Pulmonary artery endothelial cell (primary cell): ENCODE results near the gene ZNF800. TPM values are rescaled to one million over a fixed set of nuclear protein-coding genes. Genes with fewer than 3 reads are reported as not detected.
A peak's percentile ranks its signal among the peaks of the same experiment; 100 is the strongest.
"Not testable (repeated sequence)": the region's sequence is repeated elsewhere in the genome, so short reads cannot be mapped to it uniquely, and the experiment has no call there.

Source experiments
- DNase-seq: peaks from one replicate; pipeline ENCODE4 v3.0.0-alpha.2; 2011; ENCODE audit warnings: low read depth, low spot score
- total RNA-seq: library from RNA; depleted of rRNA; stranded (reverse); fragments of >200 nt; gene quantifications from 2 replicates; pipeline ENCODE4 v1.2.3, GENCODE V29; 2014

ZNF800 gene, protein sequence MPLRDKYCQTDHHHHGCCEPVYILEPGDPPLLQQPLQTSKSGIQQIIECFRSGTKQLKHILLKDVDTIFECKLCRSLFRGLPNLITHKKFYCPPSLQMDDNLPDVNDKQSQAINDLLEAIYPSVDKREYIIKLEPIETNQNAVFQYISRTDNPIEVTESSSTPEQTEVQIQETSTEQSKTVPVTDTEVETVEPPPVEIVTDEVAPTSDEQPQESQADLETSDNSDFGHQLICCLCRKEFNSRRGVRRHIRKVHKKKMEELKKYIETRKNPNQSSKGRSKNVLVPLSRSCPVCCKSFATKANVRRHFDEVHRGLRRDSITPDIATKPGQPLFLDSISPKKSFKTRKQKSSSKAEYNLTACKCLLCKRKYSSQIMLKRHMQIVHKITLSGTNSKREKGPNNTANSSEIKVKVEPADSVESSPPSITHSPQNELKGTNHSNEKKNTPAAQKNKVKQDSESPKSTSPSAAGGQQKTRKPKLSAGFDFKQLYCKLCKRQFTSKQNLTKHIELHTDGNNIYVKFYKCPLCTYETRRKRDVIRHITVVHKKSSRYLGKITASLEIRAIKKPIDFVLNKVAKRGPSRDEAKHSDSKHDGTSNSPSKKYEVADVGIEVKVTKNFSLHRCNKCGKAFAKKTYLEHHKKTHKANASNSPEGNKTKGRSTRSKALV
- total RNA-seq: 9.6 and 13.4 TPM in 2 replicates

DNA sequence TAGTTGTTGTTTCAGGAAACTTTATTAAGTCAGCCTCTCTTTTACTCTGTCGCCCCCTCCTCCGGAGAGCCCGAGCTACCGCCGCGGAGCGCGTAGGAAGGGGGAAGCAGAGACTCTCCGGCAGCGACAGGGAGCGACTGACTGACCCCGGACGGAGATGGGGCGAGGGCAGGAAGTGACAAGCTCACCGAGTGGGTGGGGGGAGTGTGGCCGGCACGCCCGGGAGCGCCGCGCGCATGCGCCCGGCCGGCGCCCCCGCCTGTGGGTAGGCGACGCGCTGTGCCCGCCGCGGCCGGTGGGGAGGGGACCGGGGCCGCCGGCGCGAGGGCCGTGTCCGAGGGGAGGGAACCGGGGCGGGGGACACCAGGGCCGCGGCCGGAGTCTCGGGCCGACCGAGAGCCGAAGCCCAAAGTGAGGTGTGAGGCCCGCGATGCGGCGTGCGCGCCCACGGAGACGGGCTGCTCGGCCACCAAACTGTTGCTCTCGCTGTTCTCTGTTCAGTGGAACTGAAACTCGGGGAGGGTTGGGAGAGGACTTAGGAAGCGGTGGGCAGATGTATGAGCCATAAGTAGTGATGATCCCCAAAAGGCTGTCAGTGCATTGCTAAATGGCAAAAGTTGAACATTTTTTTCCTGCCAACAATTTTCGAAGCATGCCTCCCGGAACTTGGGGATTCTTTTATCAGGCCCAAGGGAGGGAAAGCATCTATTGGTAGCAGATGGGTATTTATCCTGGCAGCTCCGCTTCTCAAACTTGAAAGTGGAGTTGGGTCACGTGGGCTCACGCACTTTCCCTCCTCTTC lies at the start of gene ZNF800:
ZNF800 (minus strand) TSS at position 143 of the 802 bp plus-strand sequence. CDS start 1,151 bp downstream, outside the sequence.
- DNase-seq: peak; percentile 58

DNA sequence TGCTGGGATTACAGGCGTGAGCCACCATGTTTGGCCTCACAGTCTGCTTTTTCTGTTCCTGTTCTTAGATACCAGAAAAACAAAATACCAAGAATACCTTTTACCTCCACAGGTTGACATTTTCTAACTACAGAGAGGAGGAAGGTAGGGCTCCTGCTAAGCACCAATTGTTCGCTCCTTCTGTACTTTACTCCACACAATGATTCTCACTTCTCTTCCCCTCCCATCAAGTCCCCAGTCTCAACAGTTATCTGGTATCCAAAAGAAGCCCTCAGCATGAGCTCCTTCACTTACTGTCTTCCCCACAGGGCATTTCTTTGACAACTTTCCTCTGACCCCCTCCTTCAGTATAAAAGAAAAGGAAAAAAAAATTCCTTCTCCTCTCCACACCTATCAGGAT lies 47.7 kb upstream of the ZNF800 start:
- no peak for DNase-seq

DNA sequence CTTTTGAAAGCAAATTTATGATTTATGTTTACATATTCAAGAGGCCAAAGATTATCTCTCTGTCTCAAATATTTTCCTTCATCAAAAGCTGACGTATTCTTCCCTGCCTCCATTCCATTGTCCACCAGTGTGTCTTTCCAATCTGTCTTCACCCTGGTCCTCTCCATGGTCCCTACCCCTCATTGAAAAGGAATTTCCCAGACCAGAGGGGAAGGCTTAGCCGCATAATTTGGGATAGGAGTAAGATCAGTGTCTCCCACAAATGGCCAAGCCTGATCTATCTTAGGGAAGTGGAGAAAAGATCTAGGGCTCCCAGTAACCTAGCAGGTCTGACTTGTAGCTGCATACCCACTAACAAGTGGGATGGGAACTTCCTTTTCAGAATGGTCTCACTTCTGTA lies 46.3 kb upstream of the ZNF800 start:
- DNase-seq: no peak

DNA sequence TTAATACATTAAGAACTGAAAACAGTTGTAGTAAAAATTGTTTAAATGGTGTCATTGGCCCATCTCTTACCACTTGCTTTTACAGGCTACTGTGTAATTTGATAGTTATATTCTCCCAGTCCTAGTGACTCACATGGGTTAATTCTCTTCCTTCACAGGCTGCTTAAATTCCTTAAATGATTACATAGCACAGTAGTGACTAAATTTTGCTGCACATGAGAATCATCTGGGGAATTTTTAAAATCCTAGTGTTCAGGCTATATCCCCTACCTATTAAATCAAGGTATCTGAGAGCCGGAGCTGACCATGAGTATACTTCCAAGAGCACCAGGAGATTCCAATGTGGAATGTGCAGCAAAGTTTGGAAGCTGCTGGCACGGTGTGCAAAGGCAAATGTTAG lies 45.3 kb upstream of the ZNF800 start:
- DNase-seq: no peak

- DNase-seq: no peak
Observed at GRCh38 chr7:127437241-127437640, 44.7 kb upstream of the ZNF800 start.

DNA sequence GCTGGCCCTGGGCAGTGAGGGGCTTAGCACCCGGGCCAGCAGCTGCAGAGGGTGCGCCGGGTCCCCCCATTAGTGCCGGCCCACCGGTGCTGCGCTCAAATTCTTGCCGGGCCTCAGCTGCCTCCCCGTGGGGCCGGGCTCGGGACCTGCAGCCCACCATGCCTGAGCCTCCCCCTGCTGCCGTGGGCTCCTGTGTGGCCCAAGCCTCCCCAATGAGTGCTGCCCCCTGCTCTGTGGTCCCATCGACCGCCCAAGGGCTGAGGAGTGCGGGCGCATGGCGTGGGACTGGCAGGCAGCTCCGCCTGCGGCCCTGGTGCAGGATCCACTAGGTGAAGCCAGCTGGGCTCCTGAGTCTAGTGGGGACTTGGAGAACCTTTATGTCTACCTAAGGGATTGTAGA lies 36.8 kb upstream of the ZNF800 start:
- DNase-seq: not testable (repeated sequence)

- DNase-seq: no peak
Observed at GRCh38 chr7:127419196-127419595, 26.7 kb upstream of the ZNF800 start.

- DNase-seq: no peak
Observed at GRCh38 chr7:127418459-127418858, 26.0 kb upstream of the ZNF800 start.

- no peak for DNase-seq
Observed at GRCh38 chr7:127417346-127417745, 24.8 kb upstream of the ZNF800 start.

- DNase-seq: no peak
Observed at GRCh38 chr7:127415060-127415742, 22.7 kb upstream of the ZNF800 start.

DNA sequence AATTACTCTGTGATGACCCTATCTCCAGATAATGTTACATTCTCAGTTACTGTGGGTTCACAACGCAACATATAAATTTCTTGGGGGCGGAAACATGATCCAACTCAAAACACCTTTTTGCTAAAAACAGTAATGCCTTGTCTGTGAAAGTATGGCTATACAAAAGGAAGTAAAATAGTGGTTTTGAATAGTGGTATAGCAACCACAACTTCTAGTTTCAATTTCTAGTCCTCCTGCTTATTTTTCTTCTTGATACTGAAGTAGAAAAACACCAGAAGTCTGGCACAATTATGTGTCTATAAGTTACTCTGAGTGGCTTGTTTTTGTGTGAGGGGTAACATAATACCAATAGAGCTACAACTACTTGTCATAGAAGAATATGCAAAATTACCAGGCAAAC lies 21.5 kb upstream of the ZNF800 start:
- no peak for DNase-seq

GRCh38 chr7:127413326-127413725 lies 20.8 kb upstream of the ZNF800 start:
- DNase-seq: no peak

DNA sequence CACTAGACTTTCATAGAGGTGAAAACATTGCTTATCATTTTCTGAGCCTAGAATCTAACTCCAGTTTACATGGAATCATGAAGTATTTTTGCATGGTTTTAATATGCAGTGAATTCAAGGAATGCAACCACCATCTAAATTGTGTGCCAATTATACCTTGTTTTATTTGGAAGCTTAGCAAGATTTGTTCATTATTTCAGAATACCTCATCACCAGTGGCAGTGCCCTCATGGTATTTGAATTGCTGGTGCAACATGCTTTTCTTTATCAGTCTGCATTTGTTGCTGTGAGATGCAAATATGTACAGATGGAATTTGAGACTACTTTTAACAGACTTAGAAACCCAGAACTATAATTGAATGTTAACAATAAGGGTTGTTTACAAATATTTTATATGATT lies 18.7 kb upstream of the ZNF800 start:
- no peak for DNase-seq

DNA sequence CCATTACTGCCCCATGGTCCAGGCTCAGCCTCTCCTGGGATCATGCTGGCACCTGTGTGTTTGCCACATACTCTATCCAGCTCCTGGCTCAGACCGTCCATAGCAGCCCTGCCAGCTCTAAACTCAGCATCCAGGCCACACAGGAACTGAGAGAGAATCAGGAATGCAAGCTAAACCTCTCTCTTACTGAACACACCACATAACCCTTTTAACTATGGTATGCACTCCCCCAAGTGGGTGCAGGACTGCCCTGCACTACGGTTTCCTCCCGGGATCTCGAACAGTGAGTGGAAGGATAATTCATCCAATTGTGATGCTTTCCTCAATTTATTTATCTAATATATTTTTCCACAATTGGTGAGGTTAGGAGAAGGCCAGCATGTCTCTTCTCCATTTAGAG lies 17.1 kb upstream of the ZNF800 start:
- DNase-seq: no peak

DNA sequence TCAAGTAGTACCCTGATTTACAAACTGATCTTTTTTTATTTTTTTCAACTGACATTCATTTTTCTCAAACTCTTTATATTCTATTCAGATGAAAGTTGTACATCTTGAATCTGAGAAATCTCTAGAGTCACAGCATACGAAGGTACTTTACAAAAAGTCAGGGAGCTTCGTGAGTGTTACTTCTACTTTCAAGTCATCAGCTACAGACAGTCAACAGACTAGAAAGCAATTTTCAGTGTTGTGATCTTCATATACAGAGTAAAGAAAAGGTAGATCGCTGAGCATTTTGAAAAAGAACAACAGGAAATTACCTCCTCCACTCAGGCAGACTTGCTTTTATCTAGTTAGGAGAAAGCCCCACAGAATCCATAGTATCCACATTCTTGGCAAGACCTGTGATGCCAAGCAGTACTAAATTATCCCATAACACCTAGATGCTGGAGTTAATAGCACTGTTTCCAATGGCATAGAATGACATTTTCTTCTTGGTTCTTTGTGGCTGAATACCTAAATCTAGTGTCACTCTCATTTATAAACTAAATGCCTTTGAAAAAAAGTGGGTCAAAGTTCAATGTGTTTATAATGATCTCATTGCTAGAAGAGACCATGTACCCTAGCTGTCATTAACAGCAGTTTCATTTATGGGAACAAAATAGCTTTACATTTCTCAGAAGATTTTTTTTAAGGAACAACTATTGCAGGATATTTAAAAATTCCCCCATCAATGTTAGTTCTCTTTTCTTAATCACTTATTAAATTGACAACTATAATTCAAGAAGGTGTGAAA lies 12.0 kb upstream of the ZNF800 start:
- no peak for DNase-seq

GRCh38 chr7:127396184-127396583 lies 3.7 kb upstream of the ZNF800 start:
- no peak for DNase-seq

DNA sequence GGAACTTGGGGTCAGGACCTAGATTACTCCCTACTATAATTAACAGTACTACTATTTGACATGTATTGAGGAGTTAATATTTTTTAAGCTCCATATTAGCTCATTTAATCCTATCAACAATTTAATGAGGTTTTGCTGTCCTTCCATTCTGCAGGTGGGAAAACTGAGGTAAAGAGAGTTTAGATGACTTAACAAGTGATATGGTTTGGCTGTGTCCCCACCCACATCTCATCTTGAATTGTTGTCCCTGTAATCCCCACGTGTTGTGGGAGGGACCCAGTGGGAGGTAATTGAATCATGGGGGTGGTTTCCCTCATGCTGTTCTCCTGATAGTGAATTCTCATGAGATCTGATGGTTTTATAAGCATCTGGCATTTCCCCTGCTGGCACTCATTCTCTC lies 2.6 kb upstream of the ZNF800 start:
- DNase-seq: not testable (repeated sequence)

DNA sequence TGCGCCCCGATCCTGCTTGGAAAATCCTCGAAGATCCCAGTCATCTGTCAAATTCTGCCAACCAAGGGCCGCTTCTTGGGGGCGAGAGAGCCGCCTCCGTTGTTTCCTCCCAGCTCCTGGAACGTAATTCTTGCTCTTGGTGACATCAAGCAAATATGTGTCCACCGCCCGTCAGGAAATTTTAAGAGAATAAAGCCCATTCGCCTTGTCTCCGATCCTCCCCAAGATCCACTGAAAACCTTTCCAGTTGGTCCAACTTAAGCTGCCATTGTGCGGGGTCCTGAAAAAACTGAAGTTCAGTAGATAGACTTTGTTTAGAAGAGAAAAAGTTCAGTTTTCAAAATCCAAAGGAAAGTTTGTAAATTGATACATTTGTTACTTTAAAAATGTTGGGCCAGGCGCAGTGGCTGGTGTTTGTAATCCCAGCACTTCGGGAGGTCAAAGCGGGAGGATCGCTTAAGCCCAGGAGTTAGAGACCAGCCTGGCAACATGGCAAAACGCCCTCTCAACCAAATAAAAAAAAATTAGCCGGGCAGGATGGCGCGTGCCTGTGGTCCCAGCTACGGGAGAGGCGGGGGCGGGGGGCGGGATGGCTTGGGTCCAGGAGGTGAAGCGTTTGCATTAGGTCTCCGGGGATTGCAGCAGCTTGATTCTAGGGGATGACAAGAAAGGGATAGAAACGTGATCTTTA lies 1.0 kb upstream of the ZNF800 start:
- no peak for DNase-seq

DNA sequence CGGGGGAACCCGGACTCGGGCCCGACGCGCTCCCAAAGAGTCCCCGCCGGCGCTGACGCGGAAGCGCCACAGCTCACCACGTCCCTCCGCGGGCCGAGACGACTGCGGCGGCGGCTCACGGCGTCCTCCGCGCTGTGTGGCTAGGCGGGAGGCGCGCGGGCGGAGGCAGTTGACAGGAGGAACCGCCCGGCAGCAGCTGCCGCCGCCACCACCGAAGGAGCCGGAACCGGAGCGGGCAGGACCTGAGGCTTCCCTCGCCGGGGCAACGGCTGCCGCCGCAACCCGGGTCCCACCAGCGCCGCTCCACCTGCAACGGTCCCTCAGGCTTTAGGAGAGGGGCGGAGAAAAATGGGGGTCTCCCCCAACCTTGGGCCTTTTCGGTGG lies 334 bp downstream of the ZNF800 start:
- DNase-seq: no peak

DNA sequence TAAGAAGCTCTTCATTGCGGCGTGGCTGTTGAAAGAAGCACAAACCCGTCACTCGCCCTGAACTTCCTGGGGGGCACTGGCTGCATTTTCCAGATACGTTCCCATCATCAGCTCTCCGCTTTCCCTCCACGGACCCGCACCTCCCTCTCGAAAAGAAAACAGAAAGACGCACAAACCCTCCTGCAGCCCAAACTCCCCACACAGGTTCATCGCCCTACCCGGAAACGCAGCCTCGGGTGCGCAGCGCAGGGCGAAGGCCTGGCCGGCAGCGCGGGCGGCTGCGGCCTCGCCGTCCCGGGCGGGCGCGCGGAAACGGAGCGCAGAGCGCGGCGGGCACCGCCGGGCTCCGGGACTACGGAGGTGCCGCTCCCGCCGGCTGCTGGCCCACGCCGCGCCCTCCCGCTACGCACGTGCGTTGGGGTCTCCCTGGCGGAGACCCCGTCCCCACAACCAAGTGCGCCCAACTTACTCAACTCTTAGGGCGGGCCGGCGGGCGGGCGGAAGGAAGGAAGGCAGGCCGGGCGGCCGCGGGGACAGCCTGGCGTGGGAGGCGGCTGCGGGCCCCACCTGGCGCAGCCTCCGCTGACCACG lies 822 bp downstream of the ZNF800 start:
- DNase-seq: no peak
